Fibroblast of lung (primary cell): ENCODE results near the gene RNASE7. TPM values are rescaled to one million over a fixed set of nuclear protein-coding genes. Genes with fewer than 3 reads are reported as not detected.

Experiments used
- DNase-seq, 2 donors: peaks; one replicate each; pipeline versions ENCODE4 v3.0.0 to v3.0.0-alpha.2; 2010; ENCODE audit warnings: low read depth in 2 of 2
- H2AFZ ChIP-seq: 2 replicates; pipeline ENCODE4 v1.5.1; 2012; ENCODE audit warnings: low read length, control low read depth, inconsistent platforms
- H3K27ac ChIP-seq: 2 replicates; pipeline ENCODE4 v1.5.1; 2011; ENCODE audit warnings: low read length, control low read depth; ENCODE audit not compliant: insufficient read depth
- H3K27me3 ChIP-seq: 2 replicates; pipeline ENCODE4 v1.5.1; 2011; ENCODE audit warnings: mild to moderate bottlenecking, low read length; ENCODE audit not compliant: control insufficient read depth, insufficient read depth
- H3K36me3 ChIP-seq: 2 replicates; pipeline ENCODE4 v1.5.1; 2011; ENCODE audit warnings: low read length; ENCODE audit not compliant: control insufficient read depth, insufficient read depth
- H3K4me1 ChIP-seq: 2 replicates; pipeline ENCODE4 v1.5.1; 2011; ENCODE audit warnings: low read length; ENCODE audit not compliant: control insufficient read depth, insufficient read depth; ENCODE audit errors: extremely low read depth
- H3K4me2 ChIP-seq: 2 replicates; pipeline ENCODE4 v1.5.1; 2011; ENCODE audit warnings: low read length, control low read depth; ENCODE audit not compliant: insufficient read depth; ENCODE audit errors: extremely low read depth
- H3K4me3 ChIP-seq, 4 experiments: fragments of 200-600 bp in 1 of 4; sonication (generic) in 1 of 4; replicated peaks in 1 of 4; 2 replicates each; pipeline ENCODE4 v1.5.1; 2011 to 2016; ENCODE audit warnings: low read length in 4 of 4, low read depth in 3 of 4, mild to moderate bottlenecking in 3 of 4, control low read depth in 2 of 4, inconsistent platforms in 1 of 4, mixed read lengths in 1 of 4; ENCODE audit not compliant: insufficient read depth in 1 of 4; ENCODE audit errors: control extremely low read depth in 1 of 4
- H3K79me2 ChIP-seq: 2 replicates; pipeline ENCODE4 v1.5.1; 2012; ENCODE audit warnings: mild to moderate bottlenecking, low read length, inconsistent platforms; ENCODE audit not compliant: control insufficient read depth, insufficient read depth
- H3K9ac ChIP-seq: 2 replicates; pipeline ENCODE4 v1.5.1; 2011; ENCODE audit warnings: mild to moderate bottlenecking, low read length, control low read depth; ENCODE audit not compliant: insufficient read depth
- H3K9me3 ChIP-seq: 2 replicates; pipeline ENCODE4 v1.5.1; 2012; ENCODE audit warnings: low read depth, low read length; ENCODE audit not compliant: control insufficient read depth, insufficient read depth
- H4K20me1 ChIP-seq: 2 replicates; pipeline ENCODE4 v1.5.1; 2011; ENCODE audit warnings: low read length; ENCODE audit not compliant: control insufficient read depth, insufficient read depth; ENCODE audit errors: extremely low read depth
- CTCF ChIP-seq, 2 donors: IDR thresholded peaks in 1 of 2; conservative IDR thresholded peaks in 1 of 2; 1 replicate in 1 of 2; 2 replicates in 1 of 2; pipeline ENCODE4 v1.5.1; 2011 to 2012; ENCODE audit warnings: low read length in 2 of 2, control low read depth in 1 of 2, inconsistent platforms in 1 of 2, low read depth in 1 of 2, mild to moderate bottlenecking in 1 of 2
- EZH2 ChIP-seq: IDR thresholded peaks from 2 replicates; pipeline ENCODE4 v1.5.1; 2012; ENCODE audit warnings: low read length, control low read depth, mild to moderate bottlenecking; ENCODE audit errors: missing control alignments
- polyA plus RNA-seq, 2 donors: library from polyadenylated mRNA; depleted of rRNA in 1 of 2; stranded (reverse) in 1 of 2; unstranded in 1 of 2; fragments of >200 nt; gene quantifications; 2 replicates each; pipeline ENCODE4 v1.2.1, GENCODE V29; 2011 to 2012; ENCODE audit warnings: missing spikeins in 1 of 2
- total RNA-seq: library from RNA; depleted of rRNA; stranded (reverse); fragments of >200 nt; gene quantifications from 2 replicates; pipeline ENCODE4 v1.2.1, GENCODE V29; 2014

The RNASE7 gene
- total and polyA plus RNA-seq, 2 donors (not counting 1 experiment from before 2014, with no cell fraction given), result not detected

GRCh38 chr14:21059842-21060613 is 17.9 kb downstream of the RNASE7 start:
- no peak overlapping the region for H2AFZ ChIP-seq
- H3K27ac ChIP-seq, result no peak overlapping the region
- no peaks in the 10 kb centered on the region for H3K79me2 ChIP-seq
- DNase-seq, result peak in 1 of 2 donors; percentile 68
- no peaks in the 10 kb centered on the region for H3K9me3 ChIP-seq
- no peak overlapping the region for H3K9ac ChIP-seq
- TF ChIP-seq CTCF (conservative IDR thresholded peaks at IDR 0.05 in 1 of 2, IDR thresholded peaks at IDR 0.05 in 1 of 2; ENCODE audit: low read depth in 1 of 2, low read length in 2 of 2), result no peak
- H3K4me3 ChIP-seq, result no peak overlapping the region
- no peaks in the 10 kb centered on the region for H3K4me1 ChIP-seq
- H3K36me3 ChIP-seq, result no peaks in the 10 kb centered on the region
- H4K20me1 ChIP-seq, result no peaks in the 10 kb centered on the region
- H3K27me3 ChIP-seq, result peaks cover 8% of the 10 kb centered on the region
- H3K4me2 ChIP-seq, result no peak overlapping the region

GRCh38 chr14:21060614-21061346 is 18.6 kb downstream of the RNASE7 start:
- Histone ChIP-seq H3K9ac (no peak overlapping the region), H3K27me3 (peaks cover 8% of the 10 kb centered on the region), H3K4me2 (no peak overlapping the region), H3K4me1 (no peaks in the 10 kb centered on the region), H3K36me3 (no peaks in the 10 kb centered on the region), H2AFZ (no peak overlapping the region), H3K79me2 (no peaks in the 10 kb centered on the region), H3K27ac (no peak overlapping the region), H3K4me3 (no peak overlapping the region), H4K20me1 (no peaks in the 10 kb centered on the region), H3K9me3 (no peaks in the 10 kb centered on the region)
- TF ChIP-seq EZH2 (no peak), CTCF (conservative IDR thresholded peaks at IDR 0.05 in 1 of 2, IDR thresholded peaks at IDR 0.05 in 1 of 2; ENCODE audit: low read depth in 1 of 2, low read length in 2 of 2) (no peak)
- no peak for DNase-seq

- H3K4me2 ChIP-seq, result no peak overlapping the region
These were observed 19.1 kb downstream of the RNASE7 start for GRCh38 chr14:21061347-21061668.

More at GRCh38 chr14:21061347-21061668, 19.1 kb downstream of the RNASE7 start:
- TF ChIP-seq EZH2 (no peak), CTCF (conservative IDR thresholded peaks at IDR 0.05 in 1 of 2, IDR thresholded peaks at IDR 0.05 in 1 of 2; ENCODE audit: low read depth in 1 of 2, low read length in 2 of 2) (no peak)
- H3K4me1 ChIP-seq, result no peaks in the 10 kb centered on the region
- H3K36me3 ChIP-seq, result no peaks in the 10 kb centered on the region
- no peak overlapping the region for H3K27ac ChIP-seq
- no peak overlapping the region for H3K4me3 ChIP-seq
- H3K79me2 ChIP-seq, result no peaks in the 10 kb centered on the region
- no peak for DNase-seq
- no peaks in the 10 kb centered on the region for H4K20me1 ChIP-seq
- H3K27me3 ChIP-seq, result peaks cover 8% of the 10 kb centered on the region
- H3K9me3 ChIP-seq, result no peaks in the 10 kb centered on the region
- no peak overlapping the region for H2AFZ ChIP-seq
- no peak overlapping the region for H3K9ac ChIP-seq
